Astrocyte (in vitro differentiated cells and primary cell): ENCODE data around the gene PLEKHA8. TPM values are rescaled to one million over a fixed set of nuclear protein-coding genes. Genes with fewer than 3 reads are reported as not detected.
A peak's percentile ranks its signal among the peaks of the same experiment; 100 is the strongest.

Experiments
- DNase-seq: peaks from one replicate; pipeline ENCODE4 v3.0.0-alpha.2; 2010; ENCODE audit warnings: low read depth
- FAIRE-seq: peaks from 2 replicates; lab custom pipeline; 2011; peaks lifted over from hg19 to GRCh38; lab: Jason Lieb, UNC
- H2AFZ ChIP-seq: 2 replicates; pipeline ENCODE4 v1.6.0; 2012; ENCODE audit warnings: low read depth, low read length, inconsistent platforms
- H3K27ac ChIP-seq: 2 replicates; pipeline ENCODE4 v1.5.1; 2011; ENCODE audit warnings: low read depth, low read length, inconsistent platforms
- H3K27me3 ChIP-seq: 2 replicates; pipeline ENCODE4 v1.6.0; 2011; ENCODE audit warnings: low read length, inconsistent platforms; ENCODE audit not compliant: insufficient read depth
- H3K36me3 ChIP-seq: 2 replicates; pipeline ENCODE4 v1.5.1; 2011; ENCODE audit warnings: low read length, inconsistent platforms; ENCODE audit not compliant: insufficient read depth
- H3K4me1 ChIP-seq: 2 replicates; pipeline ENCODE4 v1.5.1; 2011; ENCODE audit warnings: low read length, inconsistent platforms; ENCODE audit not compliant: insufficient read depth
- H3K4me2 ChIP-seq: 2 replicates; pipeline ENCODE4 v1.6.0; 2012; ENCODE audit warnings: low read length, inconsistent platforms
- H3K4me3 ChIP-seq: 2 replicates; pipeline ENCODE4 v1.5.1; 2011; ENCODE audit warnings: low read depth, mild to moderate bottlenecking, low read length, inconsistent platforms; ENCODE audit not compliant: insufficient read depth
- H3K79me2 ChIP-seq: 2 replicates; pipeline ENCODE4 v1.6.0; 2012; ENCODE audit warnings: mild to moderate bottlenecking, low read length, inconsistent platforms; ENCODE audit not compliant: insufficient read depth
- H3K9ac ChIP-seq: 2 replicates; pipeline ENCODE4 v1.6.0; 2012; ENCODE audit warnings: mild to moderate bottlenecking, low read length, inconsistent platforms
- H3K9me3 ChIP-seq: 2 replicates; pipeline ENCODE4 v1.5.1; 2012; ENCODE audit warnings: low read depth, mild to moderate bottlenecking, low read length, inconsistent platforms; ENCODE audit not compliant: insufficient read depth
- H4K20me1 ChIP-seq: 2 replicates; pipeline ENCODE4 v1.6.0; 2012; ENCODE audit warnings: low read length, inconsistent platforms; ENCODE audit not compliant: insufficient read depth
- H3K27ac Mint-ChIP-seq: one replicate; pipeline ENCODE4 v1.8.0; 2021; ENCODE audit warnings: mild to moderate bottlenecking, mixed read lengths; ENCODE audit not compliant: unreplicated experiment
- H3K27me3 Mint-ChIP-seq: one replicate; pipeline ENCODE4 v1.8.0; 2021; ENCODE audit warnings: low read depth, mixed read lengths; ENCODE audit not compliant: unreplicated experiment
- H3K36me3 Mint-ChIP-seq: one replicate; pipeline ENCODE4 v1.8.0; 2021; ENCODE audit warnings: low read depth, mixed read lengths; ENCODE audit not compliant: unreplicated experiment
- H3K4me1 Mint-ChIP-seq: one replicate; pipeline ENCODE4 v1.8.0; 2021; ENCODE audit warnings: low read depth, mixed read lengths; ENCODE audit not compliant: unreplicated experiment
- H3K4me3 Mint-ChIP-seq: one replicate; pipeline ENCODE4 v1.8.0; 2021; ENCODE audit warnings: mild to moderate bottlenecking, moderate library complexity, mixed read lengths; ENCODE audit not compliant: unreplicated experiment
- H3K9me3 Mint-ChIP-seq: one replicate; pipeline ENCODE4 v1.8.0; 2021; ENCODE audit warnings: mild to moderate bottlenecking, mixed read lengths; ENCODE audit not compliant: unreplicated experiment
- EZH2 ChIP-seq: IDR thresholded peaks from 2 replicates; pipeline ENCODE4 v1.6.1; 2012; ENCODE audit warnings: mild to moderate bottlenecking, low read length, inconsistent platforms; ENCODE audit not compliant: insufficient read depth
- total RNA-seq: library from RNA; stranded (reverse); gene quantifications from 2 replicates; pipeline ENCODE4 v1.2.1, GENCODE V29; 2021
- TF ChIP-seq, protein P1 (sequence below): IDR thresholded peaks from 2 replicates; pipeline ENCODE4 v1.5.1; 2011; ENCODE audit warnings: low read depth, mild to moderate bottlenecking, inconsistent platforms, low read length, moderate library complexity; ENCODE audit not compliant: insufficient read depth

The PLEKHA8 gene
- total RNA-seq, 1 donor from 2014 or later: 34.7 TPM

DNA sequence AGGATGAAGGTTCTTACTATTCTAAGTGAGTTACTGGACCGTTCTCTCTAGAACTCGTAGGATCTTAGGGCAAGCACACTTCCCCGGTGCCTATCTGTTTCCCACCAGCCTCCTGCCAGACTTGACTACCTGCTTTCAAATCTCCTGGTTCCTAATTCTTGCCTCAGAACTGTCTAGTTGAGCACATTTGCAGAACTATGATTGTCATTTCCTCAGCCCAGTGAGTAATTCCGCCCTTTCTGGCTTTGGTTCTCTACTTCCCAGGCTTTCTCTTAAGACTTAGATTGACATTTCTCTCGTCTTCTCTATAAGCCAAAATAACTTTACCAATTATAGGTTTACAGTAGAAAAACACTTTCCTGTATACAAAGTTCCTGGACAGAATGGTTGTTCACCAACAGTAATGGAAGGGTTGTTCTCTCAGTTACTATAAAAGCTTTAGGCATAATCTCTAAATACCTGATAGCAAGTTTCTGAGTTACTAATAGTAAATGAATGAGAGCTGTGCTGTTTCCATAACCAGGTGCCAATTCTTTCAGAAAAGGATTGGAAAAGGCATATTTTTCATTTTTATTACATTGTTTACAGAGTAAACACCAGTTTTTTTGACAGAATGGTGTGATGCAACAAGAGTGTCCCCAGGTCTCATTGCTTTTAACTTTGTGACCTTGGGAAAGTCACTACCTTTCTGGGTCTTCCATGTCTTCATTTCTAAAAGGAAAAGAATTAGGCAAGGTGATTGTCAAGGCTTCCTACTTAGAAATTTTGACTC lies 41.1 kb downstream of the PLEKHA8 start:
- Histone ChIP-seq H3K4me2 (no peak overlapping the region), H2AFZ (no peak overlapping the region), H3K9me3 (no peaks in the 10 kb centered on the region), H3K27me3 (no peaks in the 10 kb centered on the region), H3K9ac (no peak overlapping the region), H3K27ac (no peak overlapping the region), H4K20me1 (no peaks in the 10 kb centered on the region), H3K4me3 (no peak overlapping the region), H3K79me2 (no peaks in the 10 kb centered on the region), H3K4me1 (peaks cover 7% of the 10 kb centered on the region), H3K36me3 (no peaks in the 10 kb centered on the region)
- Mint-ChIP-seq H3K4me1 (peaks cover 23% of the 10 kb centered on the region), H3K4me3 (peak overlapping the region; percentile 17), H3K36me3 (peaks cover 3% of the 10 kb centered on the region), H3K27ac (peak overlapping the region; percentile 63), H3K9me3 (no peaks in the 10 kb centered on the region), H3K27me3 (no peaks in the 10 kb centered on the region)
- no peak for TF ChIP-seq EZH2
- TF ChIP-seq, protein P1, sequence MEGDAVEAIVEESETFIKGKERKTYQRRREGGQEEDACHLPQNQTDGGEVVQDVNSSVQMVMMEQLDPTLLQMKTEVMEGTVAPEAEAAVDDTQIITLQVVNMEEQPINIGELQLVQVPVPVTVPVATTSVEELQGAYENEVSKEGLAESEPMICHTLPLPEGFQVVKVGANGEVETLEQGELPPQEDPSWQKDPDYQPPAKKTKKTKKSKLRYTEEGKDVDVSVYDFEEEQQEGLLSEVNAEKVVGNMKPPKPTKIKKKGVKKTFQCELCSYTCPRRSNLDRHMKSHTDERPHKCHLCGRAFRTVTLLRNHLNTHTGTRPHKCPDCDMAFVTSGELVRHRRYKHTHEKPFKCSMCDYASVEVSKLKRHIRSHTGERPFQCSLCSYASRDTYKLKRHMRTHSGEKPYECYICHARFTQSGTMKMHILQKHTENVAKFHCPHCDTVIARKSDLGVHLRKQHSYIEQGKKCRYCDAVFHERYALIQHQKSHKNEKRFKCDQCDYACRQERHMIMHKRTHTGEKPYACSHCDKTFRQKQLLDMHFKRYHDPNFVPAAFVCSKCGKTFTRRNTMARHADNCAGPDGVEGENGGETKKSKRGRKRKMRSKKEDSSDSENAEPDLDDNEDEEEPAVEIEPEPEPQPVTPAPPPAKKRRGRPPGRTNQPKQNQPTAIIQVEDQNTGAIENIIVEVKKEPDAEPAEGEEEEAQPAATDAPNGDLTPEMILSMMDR: no peak
- no peak for DNase-seq
- FAIRE-seq: no peak

DNA sequence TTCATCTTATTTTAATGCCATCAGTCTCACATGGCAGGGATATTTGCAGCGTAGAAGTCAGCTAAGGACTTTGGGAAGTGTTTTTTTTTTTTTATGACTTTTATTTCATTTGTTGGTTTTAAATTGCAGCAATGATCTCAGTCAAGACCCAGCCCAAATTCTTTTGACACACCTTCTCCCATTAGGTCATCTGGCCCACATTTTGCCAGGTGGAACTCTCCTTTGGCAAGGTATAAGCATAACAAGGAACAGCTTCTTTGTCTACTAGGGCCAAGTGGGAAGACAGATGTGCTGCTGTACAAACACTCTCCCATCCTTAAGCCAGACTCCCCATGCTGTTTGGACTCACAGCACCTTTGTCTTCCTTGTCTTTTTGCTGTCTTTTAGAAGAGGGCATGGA lies 41.8 kb downstream of the PLEKHA8 start:
- Histone ChIP-seq H3K27me3 (no peaks in the 10 kb centered on the region), H3K4me1 (peaks cover 7% of the 10 kb centered on the region), H3K4me2 (no peak overlapping the region), H3K4me3 (no peak overlapping the region), H3K36me3 (no peaks in the 10 kb centered on the region), H3K9me3 (no peaks in the 10 kb centered on the region), H2AFZ (no peak overlapping the region), H4K20me1 (no peaks in the 10 kb centered on the region), H3K27ac (no peak overlapping the region), H3K79me2 (no peaks in the 10 kb centered on the region), H3K9ac (no peak overlapping the region)
- FAIRE-seq (no peak), DNase-seq (no peak)
- Mint-ChIP-seq H3K4me1 (peaks cover 29% of the 10 kb centered on the region), H3K27me3 (no peaks in the 10 kb centered on the region), H3K36me3 (peaks cover 3% of the 10 kb centered on the region), H3K27ac (no peak overlapping the region), H3K4me3 (no peak overlapping the region), H3K9me3 (no peaks in the 10 kb centered on the region)
- no peak for TF ChIP-seq EZH2
- TF ChIP-seq, protein P1: no peak

DNA sequence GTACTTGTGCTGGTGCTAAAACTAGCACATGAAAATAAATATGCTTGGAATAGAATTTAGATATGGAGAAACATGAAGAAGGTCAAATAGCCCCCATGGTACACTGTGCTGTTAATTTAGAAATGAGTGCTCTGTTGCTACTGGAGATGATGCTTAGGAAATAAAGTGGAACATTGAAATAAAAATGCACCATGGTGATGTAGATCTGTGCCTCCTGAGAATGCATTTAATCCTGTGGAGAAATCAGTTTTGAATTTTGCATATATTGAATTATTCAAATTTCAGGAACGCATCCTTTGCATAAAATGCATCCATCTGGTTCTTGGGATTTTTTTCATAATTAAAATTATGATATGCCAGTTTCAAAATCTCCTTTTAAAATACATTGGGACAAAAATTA lies 44.5 kb downstream of the PLEKHA8 start:
- Histone ChIP-seq H3K9me3 (no peaks in the 10 kb centered on the region), H3K27me3 (no peaks in the 10 kb centered on the region), H3K79me2 (no peaks in the 10 kb centered on the region), H3K4me2 (no peak overlapping the region), H2AFZ (no peak overlapping the region), H3K4me3 (no peak overlapping the region), H3K27ac (no peak overlapping the region), H3K9ac (no peak overlapping the region), H3K36me3 (no peaks in the 10 kb centered on the region), H3K4me1 (peaks cover 5% of the 10 kb centered on the region), H4K20me1 (no peaks in the 10 kb centered on the region)
- Mint-ChIP-seq H3K4me3 (no peak overlapping the region), H3K36me3 (peaks cover 1% of the 10 kb centered on the region), H3K27me3 (no peaks in the 10 kb centered on the region), H3K4me1 (peaks cover 28% of the 10 kb centered on the region), H3K9me3 (no peaks in the 10 kb centered on the region), H3K27ac (no peak overlapping the region)
- no peak for TF ChIP-seq EZH2
- TF ChIP-seq, protein P1: no peak
- FAIRE-seq: no peak
- DNase-seq: no peak
